Ishikawa (cell line): Measurements from ENCODE around the gene TRPV5.

Experiments
- CEBPB ChIP-seq: IDR thresholded peaks from 2 replicates; pipeline ENCODE4 v1.6.1; 2012
- CREB1 ChIP-seq: IDR thresholded peaks from 2 replicates; pipeline ENCODE4 v1.6.1; 2012; ENCODE audit warnings: low read depth
- EP300 ChIP-seq: IDR thresholded peaks from 2 replicates; pipeline ENCODE4 v1.6.1; 2012; ENCODE audit warnings: borderline replicate concordance
- FOXM1 ChIP-seq: IDR thresholded peaks from 2 replicates; pipeline ENCODE4 v1.6.1; 2012; ENCODE audit warnings: low read depth, borderline replicate concordance
- NFIC ChIP-seq: IDR thresholded peaks from 2 replicates; pipeline ENCODE4 v1.6.1; 2012
- RAD21 ChIP-seq: IDR thresholded peaks from 2 replicates; pipeline ENCODE4 v1.6.1; 2012; ENCODE audit warnings: low read depth
- REST ChIP-seq: IDR thresholded peaks from 2 replicates; pipeline ENCODE4 v1.6.1; 2012; ENCODE audit warnings: low read depth, mild to moderate bottlenecking
- TAF1 ChIP-seq: IDR thresholded peaks from 2 replicates; pipeline ENCODE4 v1.6.1; 2012; ENCODE audit warnings: low read depth, mild to moderate bottlenecking
- YY1 ChIP-seq: IDR thresholded peaks from 2 replicates; pipeline ENCODE4 v1.6.1; 2012; ENCODE audit warnings: low read depth
- ZBTB7A ChIP-seq: IDR thresholded peaks from 2 replicates; pipeline ENCODE4 v1.6.1; 2012; ENCODE audit warnings: low read depth

- TF ChIP-seq RAD21 (no peak), REST (no peak), CEBPB (no peak), NFIC (no peak), CREB1 (no peak), TAF1 (no peak), FOXM1 (no peak), EP300 (no peak), ZBTB7A (no peak), YY1 (no peak)
Observed at GRCh38 chr7:142918901-142919300, 14.6 kb downstream of the TRPV5 start.
